ENCODE measurements around the gene PLA2G2A.

DNA sequence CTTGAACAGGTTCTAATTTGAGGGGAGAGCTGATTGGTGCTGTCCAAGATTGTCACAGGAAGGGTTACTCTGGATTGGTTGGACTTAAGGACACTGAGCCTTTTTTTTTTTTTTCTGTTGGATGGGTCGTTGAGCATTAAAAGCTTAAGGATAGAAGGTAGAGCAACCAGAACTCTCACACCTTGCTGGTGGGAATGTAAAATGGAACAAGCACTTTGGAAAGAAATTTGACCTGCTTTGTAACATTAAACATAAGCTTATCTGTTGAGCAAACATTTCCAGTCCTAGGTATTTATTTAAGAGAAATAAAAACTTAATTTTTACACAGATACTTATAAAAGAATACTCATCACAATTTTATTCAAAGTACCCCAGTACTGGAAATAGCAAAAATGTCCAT is 29.8 kb upstream of the PLA2G2A start:
- TF ChIP-seq, protein P1, sequence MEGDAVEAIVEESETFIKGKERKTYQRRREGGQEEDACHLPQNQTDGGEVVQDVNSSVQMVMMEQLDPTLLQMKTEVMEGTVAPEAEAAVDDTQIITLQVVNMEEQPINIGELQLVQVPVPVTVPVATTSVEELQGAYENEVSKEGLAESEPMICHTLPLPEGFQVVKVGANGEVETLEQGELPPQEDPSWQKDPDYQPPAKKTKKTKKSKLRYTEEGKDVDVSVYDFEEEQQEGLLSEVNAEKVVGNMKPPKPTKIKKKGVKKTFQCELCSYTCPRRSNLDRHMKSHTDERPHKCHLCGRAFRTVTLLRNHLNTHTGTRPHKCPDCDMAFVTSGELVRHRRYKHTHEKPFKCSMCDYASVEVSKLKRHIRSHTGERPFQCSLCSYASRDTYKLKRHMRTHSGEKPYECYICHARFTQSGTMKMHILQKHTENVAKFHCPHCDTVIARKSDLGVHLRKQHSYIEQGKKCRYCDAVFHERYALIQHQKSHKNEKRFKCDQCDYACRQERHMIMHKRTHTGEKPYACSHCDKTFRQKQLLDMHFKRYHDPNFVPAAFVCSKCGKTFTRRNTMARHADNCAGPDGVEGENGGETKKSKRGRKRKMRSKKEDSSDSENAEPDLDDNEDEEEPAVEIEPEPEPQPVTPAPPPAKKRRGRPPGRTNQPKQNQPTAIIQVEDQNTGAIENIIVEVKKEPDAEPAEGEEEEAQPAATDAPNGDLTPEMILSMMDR (IDR thresholded peaks at IDR 0.05) = no peak
- no peak for TF ChIP-seq SP1 (CRISPR knock-in tag; conservative IDR thresholded peaks at IDR 0.05)
- TF ChIP-seq, protein P2, sequence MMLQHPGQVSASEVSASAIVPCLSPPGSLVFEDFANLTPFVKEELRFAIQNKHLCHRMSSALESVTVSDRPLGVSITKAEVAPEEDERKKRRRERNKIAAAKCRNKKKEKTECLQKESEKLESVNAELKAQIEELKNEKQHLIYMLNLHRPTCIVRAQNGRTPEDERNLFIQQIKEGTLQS (CRISPR knock-in tag; conservative IDR thresholded peaks at IDR 0.05) = no peak
- TF ChIP-seq CREB1 (CRISPR knock-in tag; IDR thresholded peaks at IDR 0.05) = no peak

Measured in WTC11 (cell line).